SK-N-MC (cell line): ENCODE measurements around the gene TRIM68.
A peak's percentile ranks its signal among the peaks of the same experiment; 100 is the strongest.

Experiments used
- DNase-seq: peaks from one replicate; pipeline ENCODE4 v3.0.0-alpha.2; 2011; ENCODE audit warnings: low read depth, low spot score
- H3K27ac ChIP-seq: fragments of 200-600 bp; sonication (generic); 2 replicates; pipeline ENCODE4 v1.5.1; 2016; ENCODE audit warnings: mixed run types
- H3K36me3 ChIP-seq: fragments of 200-600 bp; sonication (generic); 2 replicates; pipeline ENCODE4 v1.6.1; 2017; ENCODE audit warnings: antibody characterized with exemption, low read length, mixed read lengths; ENCODE audit not compliant: insufficient read depth
- H3K4me3 ChIP-seq: fragments of 200-600 bp; sonication (generic); 2 replicates; pipeline ENCODE4 v1.5.1; 2016
- H3K9ac ChIP-seq: fragments of 200-600 bp; sonication (generic); 2 replicates; pipeline ENCODE4 v1.8.0; 2017; ENCODE audit warnings: mixed run types, mixed read lengths; ENCODE audit not compliant: insufficient read length
- H3K9me3 ChIP-seq: fragments of 200-600 bp; sonication (generic); 2 replicates; pipeline ENCODE4 v1.6.1; 2017; ENCODE audit warnings: low read depth, mild to moderate bottlenecking, antibody characterized with exemption, low read length, moderate library complexity, mixed read lengths
- EZH2 ChIP-seq: fragments of 200-600 bp; sonication (generic); IDR thresholded peaks from one replicate; pipeline ENCODE4 v1.6.1; 2017; ENCODE audit warnings: antibody characterized with exemption
- FOXP2 ChIP-seq: optimal IDR thresholded peaks from 2 replicates; pipeline ENCODE3; 2011; ENCODE audit warnings: mild to moderate bottlenecking, moderate library complexity; ENCODE audit not compliant: insufficient read depth; ENCODE audit errors: extremely low read length, control extremely low read depth
- POLR2AphosphoS5 ChIP-seq: IDR thresholded peaks from 2 replicates; pipeline ENCODE4 v1.6.1; 2012; ENCODE audit warnings: mild to moderate bottlenecking, low read depth, low read length, borderline replicate concordance

Gene TRIM68, protein sequence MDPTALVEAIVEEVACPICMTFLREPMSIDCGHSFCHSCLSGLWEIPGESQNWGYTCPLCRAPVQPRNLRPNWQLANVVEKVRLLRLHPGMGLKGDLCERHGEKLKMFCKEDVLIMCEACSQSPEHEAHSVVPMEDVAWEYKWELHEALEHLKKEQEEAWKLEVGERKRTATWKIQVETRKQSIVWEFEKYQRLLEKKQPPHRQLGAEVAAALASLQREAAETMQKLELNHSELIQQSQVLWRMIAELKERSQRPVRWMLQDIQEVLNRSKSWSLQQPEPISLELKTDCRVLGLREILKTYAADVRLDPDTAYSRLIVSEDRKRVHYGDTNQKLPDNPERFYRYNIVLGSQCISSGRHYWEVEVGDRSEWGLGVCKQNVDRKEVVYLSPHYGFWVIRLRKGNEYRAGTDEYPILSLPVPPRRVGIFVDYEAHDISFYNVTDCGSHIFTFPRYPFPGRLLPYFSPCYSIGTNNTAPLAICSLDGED

DNA sequence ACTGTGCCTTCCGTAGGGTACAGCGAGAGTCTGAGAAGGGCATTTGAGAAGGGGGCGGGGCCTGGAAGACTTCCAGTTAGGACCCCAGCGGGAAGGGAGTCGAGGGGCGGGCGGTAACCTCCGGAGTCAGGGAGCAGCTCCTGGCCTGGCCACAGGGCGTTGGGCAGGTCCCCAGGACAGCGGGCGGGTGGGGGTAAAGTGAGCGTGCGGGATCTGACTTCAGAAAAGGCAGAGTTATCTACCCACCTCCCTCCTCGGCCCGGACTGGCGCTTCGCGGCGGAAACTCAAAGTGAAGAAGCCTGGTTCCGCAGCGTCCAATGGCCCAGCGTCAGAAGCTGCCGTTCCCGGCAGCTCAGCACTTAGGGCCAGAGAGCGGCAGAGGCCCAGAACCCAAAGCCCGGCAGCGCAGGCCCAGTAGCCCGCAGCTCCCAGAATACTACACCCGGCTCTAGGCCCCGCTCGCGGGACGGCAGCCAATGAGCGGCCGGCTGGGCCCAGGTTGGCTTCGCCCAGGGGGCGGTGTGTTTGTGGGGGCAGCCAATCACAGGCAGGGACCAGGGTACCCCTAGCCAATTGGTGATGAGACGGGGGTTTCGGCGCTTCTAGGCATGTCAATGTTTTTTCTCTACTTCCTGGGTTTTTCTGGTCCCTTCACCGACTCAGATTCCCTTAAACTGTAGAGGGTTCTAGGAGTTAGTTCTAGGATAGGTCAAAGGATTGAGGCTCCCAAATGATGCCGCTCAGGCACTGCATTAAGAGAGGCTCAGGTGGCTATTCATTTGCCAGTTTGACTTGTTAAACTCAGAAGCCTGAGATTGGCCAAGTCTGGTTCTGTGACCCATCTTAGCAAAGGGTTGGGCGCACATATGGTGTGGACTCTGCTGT lies at the start of gene TRIM68:
TSS of gene TRIM68 (minus strand) at position 451 of the 886 bp plus-strand sequence. CDS start 2,727 bp downstream, outside the sequence.
- Histone ChIP-seq H3K4me3 (peak within 1 kb of the TSS; percentile 93), H3K36me3 (no peaks in the 10 kb centered on the region), H3K9me3 (no peaks in the 10 kb centered on the region), H3K27ac (peak within 1 kb of the TSS; percentile 65; the same call in 1 of the 2 replicates), H3K9ac (peak within 1 kb of the TSS; percentile 93)
- TF ChIP-seq POLR2AphosphoS5 (peak; percentile 75; the same call in 1 of the 2 replicates), FOXP2 (no peak), EZH2 (no peak)
- peak; percentile 66 for DNase-seq

DNA sequence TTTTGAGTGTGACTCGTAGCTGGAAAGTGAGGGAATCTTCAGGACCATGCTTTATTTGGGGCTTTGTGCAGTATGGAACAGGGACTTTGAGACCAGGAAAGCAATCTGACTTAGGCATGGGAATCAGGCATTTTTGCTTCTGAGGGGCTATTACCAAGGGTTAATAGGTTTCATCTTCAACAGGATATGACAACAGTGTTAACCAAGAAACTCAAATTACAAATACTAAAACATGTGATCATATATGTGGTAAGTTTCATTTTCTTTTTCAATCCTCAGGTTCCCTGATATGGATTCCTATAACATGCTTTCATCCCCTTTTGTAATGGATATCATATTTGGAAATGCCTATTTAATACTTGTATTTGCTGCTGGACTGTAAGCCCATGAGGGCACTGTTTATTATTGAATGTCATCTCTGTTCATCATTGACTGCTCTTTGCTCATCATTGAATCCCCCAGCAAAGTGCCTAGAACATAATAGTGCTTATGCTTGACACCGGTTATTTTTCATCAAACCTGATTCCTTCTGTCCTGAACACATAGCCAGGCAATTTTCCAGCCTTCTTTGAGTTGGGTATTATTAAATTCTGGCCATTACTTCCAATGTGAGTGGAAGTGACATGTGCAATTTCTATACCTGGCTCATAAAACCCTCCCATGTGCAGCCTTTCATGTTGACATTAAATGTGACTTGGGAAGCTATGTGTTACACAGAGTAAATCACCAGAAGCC lies 46.8 kb upstream of the TRIM68 start:
- no peak overlapping the region for H3K9ac ChIP-seq
- DNase-seq: no peak
- H3K9me3 ChIP-seq: no peaks in the 10 kb centered on the region
- no peak overlapping the region for H3K27ac ChIP-seq
- no peaks in the 10 kb centered on the region for H3K36me3 ChIP-seq
- no peak overlapping the region for H3K4me3 ChIP-seq
- TF ChIP-seq FOXP2 (no peak), EZH2 (no peak), POLR2AphosphoS5 (no peak)

DNA sequence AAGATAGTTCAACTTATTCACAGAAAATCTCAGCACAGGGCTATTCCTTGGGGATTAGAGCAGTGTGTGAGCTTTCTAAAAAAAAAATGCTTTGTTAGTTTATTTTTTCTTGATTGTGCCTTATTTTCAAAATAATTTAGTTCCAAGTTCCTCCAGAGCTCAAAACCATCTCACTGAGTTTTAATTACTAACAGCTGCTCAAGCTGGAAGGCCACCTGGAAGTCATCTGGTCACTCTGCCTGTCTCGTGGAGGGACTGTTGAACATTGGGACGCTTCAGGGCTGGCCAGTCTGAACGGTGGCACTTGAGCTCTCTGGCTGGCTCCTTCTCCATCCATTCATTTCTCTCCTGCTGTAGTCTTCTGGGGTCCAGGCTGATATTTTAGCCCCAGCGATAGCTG lies 39.7 kb upstream of the TRIM68 start:
- no peak for TF ChIP-seq EZH2
- no peak for TF ChIP-seq POLR2AphosphoS5
- no peak for TF ChIP-seq FOXP2
- no peak for DNase-seq

DNA sequence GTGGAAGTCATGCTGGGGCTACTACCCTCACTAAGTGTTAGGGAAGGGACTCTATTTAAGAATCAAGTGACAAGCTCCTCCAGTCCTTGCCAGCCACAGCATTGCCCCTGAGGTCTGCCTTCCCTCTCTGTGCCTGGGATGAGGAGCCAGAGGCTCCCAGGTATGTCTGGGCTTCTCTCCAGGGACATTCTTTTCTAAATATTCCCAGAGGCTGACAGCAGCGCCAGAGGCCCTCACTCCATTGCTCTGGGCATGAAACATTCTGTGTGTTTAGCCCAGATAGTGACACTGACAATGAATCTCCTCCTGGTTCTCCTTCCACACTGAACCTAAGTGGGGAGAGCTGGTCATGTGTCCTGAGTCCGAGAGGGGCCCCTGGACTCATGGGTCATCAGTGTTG lies 37.9 kb upstream of the TRIM68 start:
- no peaks in the 10 kb centered on the region for H3K36me3 ChIP-seq

More for the DNA sequence above, 39.7 kb upstream of the TRIM68 start:
- Histone ChIP-seq H3K4me3 (no peak overlapping the region), H3K9ac (no peak overlapping the region), H3K36me3 (no peaks in the 10 kb centered on the region), H3K9me3 (no peaks in the 10 kb centered on the region), H3K27ac (no peak overlapping the region)

DNA sequence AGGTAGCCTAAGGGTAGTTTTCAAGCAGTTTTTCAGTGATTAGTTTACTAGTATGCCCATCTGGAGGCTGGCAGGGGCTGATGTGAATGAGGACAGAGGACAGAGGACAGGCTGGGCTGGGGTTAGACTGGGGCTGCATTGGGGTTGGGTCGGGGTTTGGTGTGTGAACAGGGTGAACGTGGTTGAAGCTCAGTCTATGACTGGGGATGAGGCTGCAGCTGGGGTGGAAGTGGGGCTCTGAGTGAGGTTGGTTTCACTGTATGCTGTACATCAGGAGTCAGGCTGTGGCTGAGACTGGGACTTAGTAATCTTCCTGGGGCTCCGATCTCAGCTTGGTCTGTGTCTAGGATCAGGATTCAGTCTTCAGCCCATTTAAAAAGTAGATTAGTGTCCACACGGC lies 36.2 kb upstream of the TRIM68 start:
- no peaks in the 10 kb centered on the region for H3K36me3 ChIP-seq
- no peak for DNase-seq
- H3K4me3 ChIP-seq: no peak overlapping the region
- no peaks in the 10 kb centered on the region for H3K9me3 ChIP-seq
- no peak overlapping the region for H3K27ac ChIP-seq
- H3K9ac ChIP-seq: no peak overlapping the region
- TF ChIP-seq FOXP2: no peak
- no peak for TF ChIP-seq EZH2
- no peak for TF ChIP-seq POLR2AphosphoS5

More for the DNA sequence above, 37.9 kb upstream of the TRIM68 start:
- Histone ChIP-seq H3K9ac (no peak overlapping the region), H3K9me3 (no peaks in the 10 kb centered on the region), H3K27ac (no peak overlapping the region), H3K4me3 (no peak overlapping the region)
- no peak for TF ChIP-seq EZH2
- no peak for TF ChIP-seq FOXP2
- no peak for TF ChIP-seq POLR2AphosphoS5
- no peak for DNase-seq

DNA sequence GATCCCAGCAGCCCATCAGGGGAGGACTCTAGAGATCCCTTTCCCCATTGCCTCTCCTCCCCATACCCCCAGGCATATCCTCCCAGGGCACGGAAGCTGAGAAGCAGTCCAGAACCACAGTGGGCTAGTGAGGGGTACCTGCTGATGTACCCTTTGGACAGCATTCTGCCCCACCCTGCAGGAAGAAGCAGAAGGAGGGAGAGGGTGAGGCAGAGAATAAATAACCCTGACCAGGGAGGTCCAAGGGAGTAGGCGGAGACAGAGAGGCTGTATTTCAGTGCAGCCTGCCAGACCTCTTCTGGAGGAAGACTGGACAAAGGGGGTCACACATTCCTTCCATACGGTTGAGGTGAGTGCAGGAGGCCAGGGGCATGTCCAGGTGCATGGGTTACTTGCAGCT lies 35.7 kb upstream of the TRIM68 start, which contains the start of gene OR51E1:
TSS of gene OR51E1 (plus strand) at position 301 of the 400 bp plus-strand sequence. CDS start 8,545 bp downstream, outside the sequence.
- no peak for DNase-seq
- Histone ChIP-seq H3K4me3 (no peak within 1 kb of the TSS), H3K36me3 (no peaks in the 10 kb centered on the region), H3K27ac (no peak within 1 kb of the TSS), H3K9ac (no peak within 1 kb of the TSS), H3K9me3 (no peaks in the 10 kb centered on the region)
- no peak for TF ChIP-seq FOXP2
- no peak for TF ChIP-seq EZH2
- no peak for TF ChIP-seq POLR2AphosphoS5

DNA sequence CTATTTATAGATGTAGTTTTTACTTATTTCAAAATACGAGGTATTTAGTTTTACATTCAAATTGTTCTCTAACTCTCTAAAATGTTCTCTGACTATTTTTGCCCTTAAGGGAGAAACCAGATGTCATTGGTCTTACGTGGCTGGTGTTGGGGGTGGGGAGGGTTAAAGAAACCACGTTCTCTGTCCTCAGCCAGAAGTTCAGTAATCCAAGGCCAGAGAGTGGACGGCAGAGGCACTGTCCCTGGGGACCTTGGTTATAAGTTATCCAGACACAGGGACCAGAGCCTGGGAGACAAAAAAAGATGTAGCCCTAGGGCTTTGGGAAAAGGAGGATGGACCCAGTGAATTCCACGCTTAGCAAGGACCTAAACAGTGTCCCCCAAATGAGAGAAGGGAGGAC lies 35.0 kb upstream of the TRIM68 start:
- H3K27ac ChIP-seq: no peak overlapping the region
- H3K9me3 ChIP-seq: no peaks in the 10 kb centered on the region
- no peak overlapping the region for H3K4me3 ChIP-seq
- no peak overlapping the region for H3K9ac ChIP-seq
- DNase-seq: no peak
- no peaks in the 10 kb centered on the region for H3K36me3 ChIP-seq
- TF ChIP-seq EZH2: no peak
- TF ChIP-seq FOXP2: no peak
- no peak for TF ChIP-seq POLR2AphosphoS5
